ENCODE data around the gene ARHGAP22. TPM values are rescaled to one million over a fixed set of nuclear protein-coding genes. Genes with fewer than 3 reads are reported as not detected.

ARHGAP22 gene
- total and polyA plus RNA-seq, 2 experiments from 2014 or later: 4.8 to 10.7 TPM

DNA sequence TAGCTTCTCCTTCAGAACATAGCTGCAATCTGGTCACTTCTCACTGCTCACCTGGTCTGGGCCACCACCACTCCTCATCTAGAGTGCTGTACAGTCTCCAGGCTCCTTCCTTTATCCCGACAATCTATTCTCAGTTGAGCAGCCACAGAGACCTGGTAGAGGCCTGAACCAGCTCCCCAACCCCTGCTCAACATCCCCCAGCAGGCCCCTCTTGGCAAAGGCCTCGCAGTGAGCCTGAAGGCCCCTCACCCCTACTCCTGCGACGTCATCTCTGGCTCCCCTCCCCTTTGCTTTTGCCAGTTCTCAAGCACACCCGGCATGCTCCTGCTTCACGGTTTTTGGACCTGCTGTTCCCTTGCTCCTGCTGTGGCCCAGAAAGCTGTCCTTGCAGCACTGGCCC lies 113.9 kb downstream of the ARHGAP22 start:
- H3K4me1 ChIP-seq (ENCODE audit: insufficient read depth): no peaks in the 10 kb centered on the region; the same call in 1 of the 2 replicates
- no peak for ATAC-seq
- DNase-seq (ENCODE audit: low spot score): no peak

More for the DNA sequence above, 113.9 kb downstream of the ARHGAP22 start:
- H2AFZ ChIP-seq: no peak overlapping the region
- no peak for TF ChIP-seq EZH2 (IDR thresholded peaks at IDR 0.05; ENCODE audit: low read depth, unreplicated experiment)
- TF ChIP-seq STAT1 (IDR thresholded peaks at IDR 0.05; ENCODE audit: unreplicated experiment): no peak
- no peak for TF ChIP-seq REST (IDR thresholded peaks at IDR 0.05; ENCODE audit: unreplicated experiment)
- TF ChIP-seq, protein P1, sequence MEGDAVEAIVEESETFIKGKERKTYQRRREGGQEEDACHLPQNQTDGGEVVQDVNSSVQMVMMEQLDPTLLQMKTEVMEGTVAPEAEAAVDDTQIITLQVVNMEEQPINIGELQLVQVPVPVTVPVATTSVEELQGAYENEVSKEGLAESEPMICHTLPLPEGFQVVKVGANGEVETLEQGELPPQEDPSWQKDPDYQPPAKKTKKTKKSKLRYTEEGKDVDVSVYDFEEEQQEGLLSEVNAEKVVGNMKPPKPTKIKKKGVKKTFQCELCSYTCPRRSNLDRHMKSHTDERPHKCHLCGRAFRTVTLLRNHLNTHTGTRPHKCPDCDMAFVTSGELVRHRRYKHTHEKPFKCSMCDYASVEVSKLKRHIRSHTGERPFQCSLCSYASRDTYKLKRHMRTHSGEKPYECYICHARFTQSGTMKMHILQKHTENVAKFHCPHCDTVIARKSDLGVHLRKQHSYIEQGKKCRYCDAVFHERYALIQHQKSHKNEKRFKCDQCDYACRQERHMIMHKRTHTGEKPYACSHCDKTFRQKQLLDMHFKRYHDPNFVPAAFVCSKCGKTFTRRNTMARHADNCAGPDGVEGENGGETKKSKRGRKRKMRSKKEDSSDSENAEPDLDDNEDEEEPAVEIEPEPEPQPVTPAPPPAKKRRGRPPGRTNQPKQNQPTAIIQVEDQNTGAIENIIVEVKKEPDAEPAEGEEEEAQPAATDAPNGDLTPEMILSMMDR (conservative IDR thresholded peaks at IDR 0.05; ENCODE audit: low read depth in 2 of 2): no peak
- TF ChIP-seq ZNF114 (CRISPR knock-in tag; IDR thresholded peaks at IDR 0.05): no peak
- no peak for TF ChIP-seq ZNF331 (CRISPR knock-in tag; IDR thresholded peaks at IDR 0.05; ENCODE audit: low read depth)
- no peak for TF ChIP-seq POLR2AphosphoS5 (IDR thresholded peaks at IDR 0.05; ENCODE audit: low read depth)
- TF ChIP-seq EZH2phosphoT487 (IDR thresholded peaks at IDR 0.05; ENCODE audit: unreplicated experiment): no peak
- TF ChIP-seq, protein P2, sequence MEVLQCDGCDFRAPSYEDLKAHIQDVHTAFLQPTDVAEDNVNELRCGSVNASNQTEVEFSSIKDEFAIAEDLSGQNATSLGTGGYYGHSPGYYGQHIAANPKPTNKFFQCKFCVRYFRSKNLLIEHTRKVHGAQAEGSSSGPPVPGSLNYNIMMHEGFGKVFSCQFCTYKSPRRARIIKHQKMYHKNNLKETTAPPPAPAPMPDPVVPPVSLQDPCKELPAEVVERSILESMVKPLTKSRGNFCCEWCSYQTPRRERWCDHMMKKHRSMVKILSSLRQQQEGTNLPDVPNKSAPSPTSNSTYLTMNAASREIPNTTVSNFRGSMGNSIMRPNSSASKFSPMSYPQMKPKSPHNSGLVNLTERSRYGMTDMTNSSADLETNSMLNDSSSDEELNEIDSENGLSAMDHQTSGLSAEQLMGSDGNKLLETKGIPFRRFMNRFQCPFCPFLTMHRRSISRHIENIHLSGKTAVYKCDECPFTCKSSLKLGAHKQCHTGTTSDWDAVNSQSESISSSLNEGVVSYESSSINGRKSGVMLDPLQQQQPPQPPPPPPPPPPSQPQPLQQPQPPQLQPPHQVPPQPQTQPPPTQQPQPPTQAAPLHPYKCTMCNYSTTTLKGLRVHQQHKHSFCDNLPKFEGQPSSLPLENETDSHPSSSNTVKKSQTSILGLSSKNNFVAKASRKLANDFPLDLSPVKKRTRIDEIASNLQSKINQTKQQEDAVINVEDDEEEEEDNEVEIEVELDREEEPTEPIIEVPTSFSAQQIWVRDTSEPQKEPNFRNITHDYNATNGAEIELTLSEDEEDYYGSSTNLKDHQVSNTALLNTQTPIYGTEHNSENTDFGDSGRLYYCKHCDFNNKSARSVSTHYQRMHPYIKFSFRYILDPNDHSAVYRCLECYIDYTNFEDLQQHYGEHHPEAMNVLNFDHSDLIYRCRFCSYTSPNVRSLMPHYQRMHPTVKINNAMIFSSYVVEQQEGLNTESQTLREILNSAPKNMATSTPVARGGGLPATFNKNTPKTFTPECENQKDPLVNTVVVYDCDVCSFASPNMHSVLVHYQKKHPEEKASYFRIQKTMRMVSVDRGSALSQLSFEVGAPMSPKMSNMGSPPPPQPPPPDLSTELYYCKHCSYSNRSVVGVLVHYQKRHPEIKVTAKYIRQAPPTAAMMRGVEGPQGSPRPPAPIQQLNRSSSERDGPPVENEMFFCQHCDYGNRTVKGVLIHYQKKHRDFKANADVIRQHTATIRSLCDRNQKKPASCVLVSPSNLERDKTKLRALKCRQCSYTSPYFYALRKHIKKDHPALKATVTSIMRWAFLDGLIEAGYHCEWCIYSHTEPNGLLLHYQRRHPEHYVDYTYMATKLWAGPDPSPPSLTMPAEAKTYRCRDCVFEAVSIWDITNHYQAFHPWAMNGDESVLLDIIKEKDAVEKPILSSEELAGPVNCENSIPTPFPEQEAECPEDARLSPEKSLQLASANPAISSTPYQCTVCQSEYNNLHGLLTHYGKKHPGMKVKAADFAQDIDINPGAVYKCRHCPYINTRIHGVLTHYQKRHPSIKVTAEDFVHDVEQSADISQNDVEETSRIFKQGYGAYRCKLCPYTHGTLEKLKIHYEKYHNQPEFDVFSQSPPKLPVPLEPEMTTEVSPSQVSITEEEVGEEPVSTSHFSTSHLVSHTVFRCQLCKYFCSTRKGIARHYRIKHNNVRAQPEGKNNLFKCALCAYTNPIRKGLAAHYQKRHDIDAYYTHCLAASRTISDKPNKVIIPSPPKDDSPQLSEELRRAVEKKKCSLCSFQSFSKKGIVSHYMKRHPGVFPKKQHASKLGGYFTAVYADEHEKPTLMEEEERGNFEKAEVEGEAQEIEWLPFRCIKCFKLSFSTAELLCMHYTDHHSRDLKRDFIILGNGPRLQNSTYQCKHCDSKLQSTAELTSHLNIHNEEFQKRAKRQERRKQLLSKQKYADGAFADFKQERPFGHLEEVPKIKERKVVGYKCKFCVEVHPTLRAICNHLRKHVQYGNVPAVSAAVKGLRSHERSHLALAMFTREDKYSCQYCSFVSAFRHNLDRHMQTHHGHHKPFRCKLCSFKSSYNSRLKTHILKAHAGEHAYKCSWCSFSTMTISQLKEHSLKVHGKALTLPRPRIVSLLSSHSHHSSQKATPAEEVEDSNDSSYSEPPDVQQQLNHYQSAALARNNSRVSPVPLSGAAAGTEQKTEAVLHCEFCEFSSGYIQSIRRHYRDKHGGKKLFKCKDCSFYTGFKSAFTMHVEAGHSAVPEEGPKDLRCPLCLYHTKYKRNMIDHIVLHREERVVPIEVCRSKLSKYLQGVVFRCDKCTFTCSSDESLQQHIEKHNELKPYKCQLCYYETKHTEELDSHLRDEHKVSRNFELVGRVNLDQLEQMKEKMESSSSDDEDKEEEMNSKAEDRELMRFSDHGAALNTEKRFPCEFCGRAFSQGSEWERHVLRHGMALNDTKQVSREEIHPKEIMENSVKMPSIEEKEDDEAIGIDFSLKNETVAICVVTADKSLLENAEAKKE (CRISPR knock-in tag; IDR thresholded peaks at IDR 0.05): no peak
- no peak for TF ChIP-seq NANOG (IDR thresholded peaks at IDR 0.05; ENCODE audit: borderline replicate concordance)
- no peak for TF ChIP-seq JUNB (IDR thresholded peaks at IDR 0.05; ENCODE audit: unreplicated experiment)
- TF ChIP-seq, protein P3, sequence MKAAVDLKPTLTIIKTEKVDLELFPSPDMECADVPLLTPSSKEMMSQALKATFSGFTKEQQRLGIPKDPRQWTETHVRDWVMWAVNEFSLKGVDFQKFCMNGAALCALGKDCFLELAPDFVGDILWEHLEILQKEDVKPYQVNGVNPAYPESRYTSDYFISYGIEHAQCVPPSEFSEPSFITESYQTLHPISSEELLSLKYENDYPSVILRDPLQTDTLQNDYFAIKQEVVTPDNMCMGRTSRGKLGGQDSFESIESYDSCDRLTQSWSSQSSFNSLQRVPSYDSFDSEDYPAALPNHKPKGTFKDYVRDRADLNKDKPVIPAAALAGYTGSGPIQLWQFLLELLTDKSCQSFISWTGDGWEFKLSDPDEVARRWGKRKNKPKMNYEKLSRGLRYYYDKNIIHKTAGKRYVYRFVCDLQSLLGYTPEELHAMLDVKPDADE (IDR thresholded peaks at IDR 0.05): no peak
- TF ChIP-seq CREB1 (CRISPR knock-in tag; IDR thresholded peaks at IDR 0.05; ENCODE audit: low read depth): no peak
- Mint-ChIP-seq H3K27me3 (ENCODE audit: insufficient read depth, low read depth, poor library complexity) (peaks cover 5% of the 10 kb centered on the region), H3K4me3 (no peak overlapping the region), H3K9me3 (no peaks in the 10 kb centered on the region; the same call in 2 of the 3 replicates), H3K27ac (no peak overlapping the region), H3K36me3 (ENCODE audit: low read depth) (no peaks in the 10 kb centered on the region; the same call in 2 of the 3 replicates), H3K4me1 (peaks cover 12% of the 10 kb centered on the region)
- H3K27me3 ChIP-seq (ENCODE audit: insufficient read depth): no peaks in the 10 kb centered on the region
- H3K4me3 ChIP-seq: no peak overlapping the region
- no peak overlapping the region for H3K27ac ChIP-seq (ENCODE audit: low read depth)
- no peaks in the 10 kb centered on the region for H3F3A ChIP-seq (replicated peaks; ENCODE audit: low read depth)
- H3K9me2 ChIP-seq (ENCODE audit: insufficient read depth): no peaks in the 10 kb centered on the region
- peaks cover 8% of the 10 kb centered on the region; the same call in 1 of the 2 replicates for H4K20me1 ChIP-seq (replicated peaks; ENCODE audit: insufficient read depth)
- H3K4me2 ChIP-seq: no peak overlapping the region
- H3K79me2 ChIP-seq (replicated peaks; ENCODE audit: insufficient read depth): no peaks in the 10 kb centered on the region; the same call in 1 of the 2 replicates
- H3K36me3 ChIP-seq (ENCODE audit: insufficient read depth): no peaks in the 10 kb centered on the region

Measured in GM23338 (cell line).